Thyroid gland (tissue), 4 donors: Measurements from ENCODE around the gene CDC42BPA.

ENCODE experiments used
- CTCF ChIP-seq, 6 experiments: fragments of 200-600 bp in 3 of 6; fragments of 450-650 bp in 3 of 6; sonication (generic) in 3 of 6; IDR thresholded peaks; one replicate each; pipeline ENCODE4 v1.5.1; 2016 to 2019; ENCODE audit warnings: antibody characterized with exemption in 6 of 6, mild to moderate bottlenecking in 2 of 6, inconsistent platforms in 1 of 6, moderate library complexity in 1 of 6
- POLR2A ChIP-seq, 2 donors: fragments of 450-650 bp; IDR thresholded peaks; one replicate each; pipeline ENCODE4 v1.6.1; 2017; ENCODE audit warnings: antibody characterized with exemption in 2 of 2, mild to moderate bottlenecking in 2 of 2, moderate library complexity in 1 of 2

- TF ChIP-seq CTCF (IDR thresholded peaks at IDR 0.05), result no peak
- no peak for TF ChIP-seq POLR2A (IDR thresholded peaks at IDR 0.05)
These were observed 31.7 kb upstream of the CDC42BPA start for GRCh38 chr1:227349967-227350366.
